ENCODE results near the gene SLC51A.
A peak's percentile ranks its signal among the peaks of the same experiment; 100 is the strongest.

The SLC51A gene

GRCh38 chr3:196268284-196269163, 52.2 kb downstream of the SLC51A start:
- H3K4me3 Mint-ChIP-seq, result no peak overlapping the region
- H3K27ac Mint-ChIP-seq, result no peak overlapping the region
- H3K4me1 Mint-ChIP-seq (ENCODE audit: low read depth), result peaks cover 33% of the 10 kb centered on the region
- no peaks in the 10 kb centered on the region for H3K27me3 Mint-ChIP-seq
- H3K9me3 Mint-ChIP-seq, result no peaks in the 10 kb centered on the region
- H3K36me3 Mint-ChIP-seq (ENCODE audit: low read depth), result peaks cover 70% of the 10 kb centered on the region
- no peak for DNase-seq

GRCh38 chr3:196270499-196270898, 54.2 kb downstream of the SLC51A start:
- H3K36me3 Mint-ChIP-seq (ENCODE audit: low read depth), result peaks cover 62% of the 10 kb centered on the region
- no peak for DNase-seq
- H3K27ac Mint-ChIP-seq, result peak overlapping the region; percentile 79
- peaks cover 51% of the 10 kb centered on the region for H3K4me1 Mint-ChIP-seq (ENCODE audit: low read depth)
- H3K4me3 Mint-ChIP-seq, result no peak overlapping the region
- H3K27me3 Mint-ChIP-seq, result no peaks in the 10 kb centered on the region
- H3K9me3 Mint-ChIP-seq, result no peaks in the 10 kb centered on the region

DNA sequence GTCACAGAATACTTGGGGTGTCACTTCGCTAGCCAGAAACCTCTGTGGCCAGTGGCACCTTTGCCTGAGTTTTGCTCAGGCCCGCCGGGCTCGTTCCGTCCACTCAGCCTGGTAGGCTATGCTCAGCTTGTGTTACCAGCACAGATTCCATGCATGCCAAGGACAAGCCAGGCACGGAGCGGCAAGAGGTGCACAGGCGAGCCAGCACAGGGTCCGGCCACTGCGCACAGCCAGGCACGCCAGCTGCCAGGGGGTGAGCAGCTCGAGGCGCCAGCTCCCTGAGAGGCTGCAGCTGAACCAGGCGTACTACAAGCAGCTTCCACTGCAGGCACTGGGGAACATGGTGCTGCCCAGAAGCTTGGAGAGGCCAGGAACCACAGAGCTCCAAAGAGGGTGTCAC, 56.5 kb downstream of the SLC51A start:
- Mint-ChIP-seq H3K27ac (peak overlapping the region; percentile 96), H3K9me3 (no peaks in the 10 kb centered on the region), H3K27me3 (no peaks in the 10 kb centered on the region), H3K36me3 (ENCODE audit: low read depth) (peaks cover 47% of the 10 kb centered on the region), H3K4me1 (ENCODE audit: low read depth) (peaks cover 63% of the 10 kb centered on the region), H3K4me3 (no peak overlapping the region)
- DNase-seq, result no peak

DNA sequence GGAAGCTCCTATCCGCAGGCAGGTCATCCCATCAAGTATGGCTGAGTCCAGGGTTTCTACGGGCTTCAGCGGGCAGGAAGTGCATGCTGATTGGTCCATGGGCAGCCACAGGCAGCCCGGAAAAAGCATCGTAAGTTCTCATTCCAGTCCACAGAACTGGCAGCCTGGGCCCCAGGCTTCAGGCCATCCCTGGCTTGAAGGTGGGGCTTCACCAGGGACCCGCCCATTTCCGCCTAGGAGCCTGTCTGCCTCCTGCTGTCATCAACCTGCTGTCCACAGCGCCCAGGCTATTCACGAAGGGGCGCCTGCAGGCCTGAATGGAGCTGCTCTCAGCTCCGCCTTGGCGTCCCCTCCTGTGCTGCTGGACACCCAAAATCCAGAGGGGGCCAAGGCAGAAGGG, 57.3 kb downstream of the SLC51A start:
- Mint-ChIP-seq H3K4me1 (ENCODE audit: low read depth) (peaks cover 69% of the 10 kb centered on the region), H3K9me3 (no peaks in the 10 kb centered on the region), H3K27me3 (no peaks in the 10 kb centered on the region), H3K27ac (peak overlapping the region; percentile 96), H3K36me3 (ENCODE audit: low read depth) (peaks cover 48% of the 10 kb centered on the region), H3K4me3 (peak overlapping the region; percentile 59)
- DNase-seq, result no peak

DNA sequence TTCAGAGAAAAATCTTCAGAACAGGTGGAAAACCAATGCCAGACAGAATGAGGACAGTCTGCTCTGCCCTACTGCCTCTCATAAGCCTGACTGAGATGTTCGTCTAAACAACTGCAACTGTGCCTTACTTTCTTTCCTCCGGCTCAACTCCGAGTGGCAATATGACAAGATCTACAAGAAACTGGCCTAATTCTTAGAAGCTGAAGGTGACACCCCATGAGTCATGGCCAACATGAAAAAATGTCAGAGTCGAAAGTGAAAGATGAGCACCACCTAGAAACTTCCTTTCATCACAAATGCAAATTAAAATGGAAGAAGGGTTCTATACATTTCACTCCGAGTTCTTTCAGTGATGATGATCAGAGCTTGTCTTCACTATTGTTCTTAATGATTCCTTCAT, 58.3 kb downstream of the SLC51A start:
- no peaks in the 10 kb centered on the region for H3K9me3 Mint-ChIP-seq
- H3K27ac Mint-ChIP-seq, result peak overlapping the region; percentile 96
- peak overlapping the region; percentile 59 for H3K4me3 Mint-ChIP-seq
- no peaks in the 10 kb centered on the region for H3K27me3 Mint-ChIP-seq
- H3K36me3 Mint-ChIP-seq (ENCODE audit: low read depth), result peaks cover 43% of the 10 kb centered on the region
- H3K4me1 Mint-ChIP-seq (ENCODE audit: low read depth), result peaks cover 73% of the 10 kb centered on the region
- DNase-seq, result peak; percentile 44

- no peak for DNase-seq
- H3K36me3 Mint-ChIP-seq (ENCODE audit: low read depth), result peaks cover 38% of the 10 kb centered on the region
- no peaks in the 10 kb centered on the region for H3K27me3 Mint-ChIP-seq
- H3K4me1 Mint-ChIP-seq (ENCODE audit: low read depth), result peaks cover 73% of the 10 kb centered on the region
- no peaks in the 10 kb centered on the region for H3K9me3 Mint-ChIP-seq
- H3K27ac Mint-ChIP-seq, result peak overlapping the region; percentile 96
- peak overlapping the region; percentile 59 for H3K4me3 Mint-ChIP-seq
Measured at GRCh38 chr3:196275126-196275525, 58.8 kb downstream of the SLC51A start.

DNA sequence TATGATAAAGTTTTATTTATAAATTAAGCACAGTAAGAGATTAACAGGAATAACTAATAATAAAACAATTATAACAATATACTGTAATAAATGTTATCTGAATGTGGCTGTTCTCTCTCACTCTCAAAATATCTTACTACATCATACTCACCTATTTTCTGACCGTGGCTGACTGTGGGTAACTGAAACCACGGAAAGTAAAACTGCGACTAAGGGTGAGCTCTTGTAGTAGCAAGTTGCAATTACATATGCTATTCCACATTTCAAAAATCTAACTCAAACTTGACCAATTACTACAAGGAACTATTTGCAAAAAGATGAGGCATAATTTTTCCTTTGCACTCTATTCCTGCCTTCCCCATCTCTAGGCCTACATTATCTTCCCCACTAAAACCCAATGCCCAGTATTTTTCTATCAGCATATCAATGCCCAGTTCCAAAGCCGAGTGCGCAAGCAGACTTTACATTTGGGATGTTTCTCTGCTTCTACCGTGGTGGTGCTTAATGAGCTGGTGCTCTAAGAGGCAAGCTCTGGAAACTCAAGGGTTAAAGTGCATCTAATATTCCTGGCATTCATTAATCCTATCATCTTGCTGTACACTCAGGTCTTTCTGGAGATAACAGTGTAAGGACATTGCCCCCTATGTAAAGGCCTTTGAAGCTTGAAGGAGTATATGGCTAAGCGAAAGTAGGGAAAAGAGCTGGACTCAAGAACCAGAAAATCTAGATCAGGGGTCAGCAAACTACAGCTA, 64.5 kb downstream of the SLC51A start:
- H3K9me3 Mint-ChIP-seq, result no peaks in the 10 kb centered on the region
- H3K36me3 Mint-ChIP-seq (ENCODE audit: low read depth), result peaks cover 28% of the 10 kb centered on the region
- peak overlapping the region; percentile 58 for H3K27ac Mint-ChIP-seq
- H3K27me3 Mint-ChIP-seq, result no peaks in the 10 kb centered on the region
- DNase-seq, result no peak
- peaks cover 73% of the 10 kb centered on the region for H3K4me1 Mint-ChIP-seq (ENCODE audit: low read depth)
- peak overlapping the region; percentile 2 for H3K4me3 Mint-ChIP-seq

GRCh38 chr3:196281962-196282361, 65.6 kb downstream of the SLC51A start:
- no peak overlapping the region for H3K4me3 Mint-ChIP-seq
- H3K27me3 Mint-ChIP-seq, result no peaks in the 10 kb centered on the region
- H3K36me3 Mint-ChIP-seq (ENCODE audit: low read depth), result peaks cover 36% of the 10 kb centered on the region
- no peak for DNase-seq
- H3K4me1 Mint-ChIP-seq (ENCODE audit: low read depth), result peaks cover 78% of the 10 kb centered on the region
- H3K27ac Mint-ChIP-seq, result peak overlapping the region; percentile 58
- no peaks in the 10 kb centered on the region for H3K9me3 Mint-ChIP-seq

All from activated T-cell treated with anti-CD3 and anti-CD28 coated beads, Interleukin-2, amount 50 U/mL, for 24 hours (primary cell).